ENCODE results near the gene PPP2CA.
"Not testable (repeated sequence)": the region's sequence is repeated elsewhere in the genome, so short reads cannot be mapped to it uniquely, and the experiment has no call there.

The PPP2CA gene

DNA sequence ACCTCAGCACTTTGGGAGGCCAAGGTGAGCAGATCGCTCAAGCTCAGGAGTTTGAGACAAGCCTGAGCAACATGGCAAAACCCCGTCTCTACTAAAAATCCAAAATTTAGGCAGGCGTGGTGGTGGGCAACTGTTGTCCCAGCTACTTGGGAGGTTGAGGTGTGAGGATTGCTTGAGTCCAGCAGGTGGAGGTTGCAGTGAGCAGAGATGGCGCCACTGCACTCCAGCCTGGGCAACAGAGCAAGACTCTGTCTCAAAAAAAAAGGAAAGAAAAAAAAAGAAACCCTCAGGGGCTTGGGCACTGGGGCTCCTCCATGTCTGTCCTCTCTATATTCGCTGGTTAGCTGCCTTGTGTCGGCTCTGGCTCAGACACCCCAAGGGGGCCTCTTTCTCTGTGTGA is 10.9 kb upstream of the PPP2CA start:
- Histone ChIP-seq H3K27me3 (ENCODE audit: control insufficient read depth, insufficient read depth, low read length) (no peaks in the 10 kb centered on the region), H3K4me1 (ENCODE audit: control insufficient read depth, insufficient read depth, low read length) (peaks cover 10% of the 10 kb centered on the region), H3K36me3 (ENCODE audit: control insufficient read depth, insufficient read depth, low read length) (no peaks in the 10 kb centered on the region), H3K4me3 (ENCODE audit: low read depth, low read length) (no peak overlapping the region), H3K9ac (ENCODE audit: low read depth, low read length) (no peak overlapping the region), H3K9me3 (ENCODE audit: control insufficient read depth, insufficient read depth, low read length) (no peaks in the 10 kb centered on the region)

DNA sequence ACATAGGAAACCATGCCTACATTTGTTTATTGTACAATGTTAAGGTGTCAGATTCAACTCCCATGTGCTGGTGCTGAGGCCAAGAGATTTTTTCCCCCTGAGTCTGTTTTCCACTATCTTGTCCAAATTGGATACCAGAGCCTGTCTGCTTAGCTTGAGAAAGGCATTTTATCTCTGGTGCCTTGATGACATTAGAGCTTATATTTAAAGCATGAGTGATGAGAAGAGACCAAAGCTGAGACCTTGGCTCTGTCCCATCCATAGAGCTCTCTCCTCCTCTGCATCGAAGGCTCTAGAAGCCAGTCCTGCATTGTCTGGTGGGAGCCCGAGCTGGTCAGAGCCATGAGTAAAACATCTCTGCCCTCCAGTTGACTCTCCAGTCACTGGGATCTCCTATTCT is 10.4 kb upstream of the PPP2CA start:
- H3K4me3 ChIP-seq (ENCODE audit: low read depth, low read length) = no peak overlapping the region
- no peak overlapping the region for H3K9ac ChIP-seq (ENCODE audit: low read depth, low read length)

GRCh38 chr5:134228624-134229023 is 2.8 kb upstream of the PPP2CA start:
- H3K9me3 ChIP-seq (ENCODE audit: control insufficient read depth, insufficient read depth, low read length) = no peaks in the 10 kb centered on the region
- no peak overlapping the region for H3K4me3 ChIP-seq (ENCODE audit: low read depth, low read length)
- H3K27me3 ChIP-seq (ENCODE audit: control insufficient read depth, insufficient read depth, low read length) = no peaks in the 10 kb centered on the region
- peaks cover 3% of the 10 kb centered on the region for H3K36me3 ChIP-seq (ENCODE audit: control insufficient read depth, insufficient read depth, low read length)
- H3K9ac ChIP-seq (ENCODE audit: low read depth, low read length) = no peak overlapping the region
- H3K4me1 ChIP-seq (ENCODE audit: control insufficient read depth, insufficient read depth, low read length) = peaks cover 2% of the 10 kb centered on the region

More for the DNA sequence above, 10.4 kb upstream of the PPP2CA start:
- H3K36me3 ChIP-seq (ENCODE audit: control insufficient read depth, insufficient read depth, low read length) = no peaks in the 10 kb centered on the region
- no peaks in the 10 kb centered on the region for H3K27me3 ChIP-seq (ENCODE audit: control insufficient read depth, insufficient read depth, low read length)
- H3K4me1 ChIP-seq (ENCODE audit: control insufficient read depth, insufficient read depth, low read length) = peaks cover 10% of the 10 kb centered on the region
- H3K9me3 ChIP-seq (ENCODE audit: control insufficient read depth, insufficient read depth, low read length) = no peaks in the 10 kb centered on the region

- Histone ChIP-seq H3K27me3 (ENCODE audit: control insufficient read depth, insufficient read depth, low read length) (no peaks in the 10 kb centered on the region), H3K9ac (ENCODE audit: low read depth, low read length) (no peak overlapping the region), H3K4me3 (ENCODE audit: low read depth, low read length) (no peak overlapping the region), H3K9me3 (ENCODE audit: control insufficient read depth, insufficient read depth, low read length) (no peaks in the 10 kb centered on the region), H3K36me3 (ENCODE audit: control insufficient read depth, insufficient read depth, low read length) (peaks cover 3% of the 10 kb centered on the region), H3K4me1 (ENCODE audit: control insufficient read depth, insufficient read depth, low read length) (peaks cover 2% of the 10 kb centered on the region)
Observed at GRCh38 chr5:134227776-134228175, 1.9 kb upstream of the PPP2CA start.

- Histone ChIP-seq H3K36me3 (ENCODE audit: control insufficient read depth, insufficient read depth, low read length) (peaks cover 3% of the 10 kb centered on the region), H3K4me1 (ENCODE audit: control insufficient read depth, insufficient read depth, low read length) (peaks cover 4% of the 10 kb centered on the region), H3K9ac (ENCODE audit: low read depth, low read length) (peak overlapping the region; percentile 88), H3K27me3 (ENCODE audit: control insufficient read depth, insufficient read depth, low read length) (no peaks in the 10 kb centered on the region), H3K9me3 (ENCODE audit: control insufficient read depth, insufficient read depth, low read length) (no peaks in the 10 kb centered on the region), H3K4me3 (ENCODE audit: low read depth, low read length) (peak overlapping the region; percentile 96)
Observed at GRCh38 chr5:134227259-134227658, 1.4 kb upstream of the PPP2CA start.

DNA sequence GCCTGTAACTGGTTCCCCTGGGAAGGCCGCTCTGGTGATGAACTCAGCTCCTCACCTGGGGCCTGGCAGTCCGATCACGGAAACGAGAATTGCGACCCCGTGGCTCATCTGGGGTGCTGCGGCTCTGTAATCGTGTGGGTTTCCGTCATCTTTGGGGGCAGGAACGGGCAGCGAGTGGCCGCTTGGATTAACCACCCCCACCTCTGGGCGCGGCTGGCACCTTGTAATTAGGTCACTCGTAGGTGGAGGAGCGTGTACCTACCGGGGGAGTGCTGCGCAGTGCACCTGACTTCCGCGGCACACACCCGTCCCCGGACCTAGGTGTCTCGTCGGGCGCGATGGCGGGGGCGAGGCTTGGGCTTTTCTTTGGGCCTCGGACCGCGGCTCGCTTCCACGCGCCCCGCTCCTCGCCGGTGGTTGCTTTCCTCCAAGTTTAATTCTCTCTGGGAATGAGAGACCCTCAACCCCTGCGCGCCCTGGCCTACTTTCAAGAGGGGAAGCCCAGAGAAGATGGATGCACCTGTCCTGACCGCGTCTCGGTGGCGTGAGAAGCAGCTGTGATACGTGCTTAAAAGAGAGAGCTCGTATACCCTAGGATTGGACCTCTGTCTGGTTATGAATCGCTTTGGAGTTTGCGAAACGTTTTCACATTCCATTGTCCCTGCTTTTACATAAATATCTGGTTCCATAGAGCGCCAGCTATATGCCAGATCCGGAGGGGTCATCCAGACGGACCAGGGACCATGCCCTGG is 744 bp upstream of the PPP2CA start:
- Histone ChIP-seq H3K9ac (ENCODE audit: low read depth, low read length) (peak overlapping the region; percentile 88), H3K4me1 (ENCODE audit: control insufficient read depth, insufficient read depth, low read length) (peaks cover 4% of the 10 kb centered on the region), H3K9me3 (ENCODE audit: control insufficient read depth, insufficient read depth, low read length) (no peaks in the 10 kb centered on the region), H3K27me3 (ENCODE audit: control insufficient read depth, insufficient read depth, low read length) (no peaks in the 10 kb centered on the region), H3K4me3 (ENCODE audit: low read depth, low read length) (peak overlapping the region; percentile 96), H3K36me3 (ENCODE audit: control insufficient read depth, insufficient read depth, low read length) (peaks cover 3% of the 10 kb centered on the region)

DNA sequence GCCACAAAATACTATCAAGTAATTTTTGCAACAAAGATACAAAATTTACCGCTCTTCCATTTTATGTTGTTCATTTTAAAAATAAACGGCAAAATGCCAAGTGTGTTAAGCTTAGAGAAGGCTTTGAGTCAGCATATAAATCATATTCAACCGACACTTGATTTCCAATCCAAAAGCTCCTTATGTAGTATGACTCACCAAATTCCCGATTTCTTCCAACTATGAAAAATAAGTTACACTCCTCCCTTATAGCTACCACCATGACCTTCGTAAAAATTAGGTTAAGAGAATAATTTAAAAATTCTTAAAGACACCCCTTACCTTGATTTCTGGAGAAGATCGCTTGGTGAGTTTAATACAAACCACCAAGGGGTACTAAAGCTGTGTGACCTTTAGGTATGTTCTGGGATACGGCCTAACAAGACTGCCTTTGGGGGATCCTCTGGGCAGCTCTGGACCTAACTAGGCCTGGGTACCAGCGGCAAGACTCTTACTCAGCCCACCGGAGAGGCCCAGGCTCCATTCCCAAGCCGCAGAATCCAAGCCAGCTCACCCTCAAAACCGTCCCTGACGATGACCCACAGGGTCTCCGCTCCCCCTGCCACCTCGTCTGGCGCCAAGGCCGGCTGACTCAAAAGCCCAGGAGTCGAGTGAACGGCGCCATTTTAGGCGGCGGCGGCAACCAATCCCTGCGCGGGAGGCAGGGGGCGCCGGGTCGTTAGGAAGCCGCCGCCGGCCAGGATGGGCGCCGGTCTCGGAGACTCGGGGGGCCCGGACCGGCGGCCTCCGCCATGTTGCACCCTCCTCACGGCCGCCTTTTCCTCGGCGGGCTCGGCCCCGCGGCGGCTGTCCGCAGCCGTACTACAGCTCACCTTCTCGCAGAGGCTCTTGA is 739 bp downstream of the PPP2CA start:
- Histone ChIP-seq H3K4me3 (ENCODE audit: low read depth, low read length) (peak overlapping the region; percentile 96), H3K36me3 (ENCODE audit: control insufficient read depth, insufficient read depth, low read length) (peaks cover 3% of the 10 kb centered on the region), H3K9me3 (ENCODE audit: control insufficient read depth, insufficient read depth, low read length) (no peaks in the 10 kb centered on the region), H3K9ac (ENCODE audit: low read depth, low read length) (peak overlapping the region; percentile 99), H3K4me1 (ENCODE audit: control insufficient read depth, insufficient read depth, low read length) (peaks cover 4% of the 10 kb centered on the region), H3K27me3 (ENCODE audit: control insufficient read depth, insufficient read depth, low read length) (no peaks in the 10 kb centered on the region)

- Histone ChIP-seq H3K9me3 (ENCODE audit: control insufficient read depth, insufficient read depth, low read length) (no peaks in the 10 kb centered on the region), H3K4me1 (ENCODE audit: control insufficient read depth, insufficient read depth, low read length) (peaks cover 9% of the 10 kb centered on the region), H3K4me3 (ENCODE audit: low read depth, low read length) (peak overlapping the region; percentile 96), H3K9ac (ENCODE audit: low read depth, low read length) (peak overlapping the region; percentile 14), H3K27me3 (ENCODE audit: control insufficient read depth, insufficient read depth, low read length) (no peaks in the 10 kb centered on the region), H3K36me3 (ENCODE audit: control insufficient read depth, insufficient read depth, low read length) (peaks cover 3% of the 10 kb centered on the region)
Observed at GRCh38 chr5:134223406-134224248, 2.2 kb downstream of the PPP2CA start.

DNA sequence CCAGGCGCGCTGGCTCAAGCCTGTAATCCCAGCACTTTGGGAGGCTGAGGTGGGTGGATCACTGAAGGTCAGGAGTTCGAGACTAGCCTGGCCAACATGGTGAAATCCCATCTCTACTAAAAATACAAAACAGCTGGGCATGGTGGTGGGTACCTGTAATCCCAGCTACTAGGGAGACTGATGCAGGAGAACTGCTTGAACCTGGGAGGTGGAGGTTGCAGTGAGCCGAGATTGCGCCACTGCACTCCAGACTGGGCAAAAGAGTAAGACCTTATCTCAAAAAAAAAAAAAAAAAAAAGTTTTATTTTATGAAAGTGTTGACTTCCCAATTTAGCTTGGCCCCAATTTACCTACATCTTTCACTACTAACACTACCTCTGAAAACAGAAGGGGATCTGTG is 4.2 kb downstream of the PPP2CA start:
- not testable (repeated sequence) for H3K36me3 ChIP-seq (ENCODE audit: control insufficient read depth, insufficient read depth, low read length); H3K27me3 ChIP-seq (ENCODE audit: control insufficient read depth, insufficient read depth, low read length); H3K4me1 ChIP-seq (ENCODE audit: control insufficient read depth, insufficient read depth, low read length); H3K9ac ChIP-seq (ENCODE audit: low read depth, low read length); H3K4me3 ChIP-seq (ENCODE audit: low read depth, low read length); H3K9me3 ChIP-seq (ENCODE audit: control insufficient read depth, insufficient read depth, low read length)

GRCh38 chr5:134215757-134216156 is 10.1 kb downstream of the PPP2CA start:
- Histone ChIP-seq H3K9me3 (ENCODE audit: control insufficient read depth, insufficient read depth, low read length) (no peaks in the 10 kb centered on the region), H3K9ac (ENCODE audit: low read depth, low read length) (no peak overlapping the region), H3K4me1 (ENCODE audit: control insufficient read depth, insufficient read depth, low read length) (peaks cover 5% of the 10 kb centered on the region), H3K27me3 (ENCODE audit: control insufficient read depth, insufficient read depth, low read length) (no peaks in the 10 kb centered on the region), H3K36me3 (ENCODE audit: control insufficient read depth, insufficient read depth, low read length) (no peaks in the 10 kb centered on the region), H3K4me3 (ENCODE audit: low read depth, low read length) (no peak overlapping the region)

- H3K27me3 ChIP-seq (ENCODE audit: control insufficient read depth, insufficient read depth, low read length); H3K9me3 ChIP-seq (ENCODE audit: control insufficient read depth, insufficient read depth, low read length); H3K36me3 ChIP-seq (ENCODE audit: control insufficient read depth, insufficient read depth, low read length): not testable (repeated sequence)
Observed at GRCh38 chr5:134211263-134212031, 14.4 kb downstream of the PPP2CA start.

More at GRCh38 chr5:134211263-134212031, 14.4 kb downstream of the PPP2CA start:
- H3K4me1 ChIP-seq (ENCODE audit: control insufficient read depth, insufficient read depth, low read length); H3K4me3 ChIP-seq (ENCODE audit: low read depth, low read length); H3K9ac ChIP-seq (ENCODE audit: low read depth, low read length): not testable (repeated sequence)
